Measurements from ENCODE around the gene EDEM2.

DNA sequence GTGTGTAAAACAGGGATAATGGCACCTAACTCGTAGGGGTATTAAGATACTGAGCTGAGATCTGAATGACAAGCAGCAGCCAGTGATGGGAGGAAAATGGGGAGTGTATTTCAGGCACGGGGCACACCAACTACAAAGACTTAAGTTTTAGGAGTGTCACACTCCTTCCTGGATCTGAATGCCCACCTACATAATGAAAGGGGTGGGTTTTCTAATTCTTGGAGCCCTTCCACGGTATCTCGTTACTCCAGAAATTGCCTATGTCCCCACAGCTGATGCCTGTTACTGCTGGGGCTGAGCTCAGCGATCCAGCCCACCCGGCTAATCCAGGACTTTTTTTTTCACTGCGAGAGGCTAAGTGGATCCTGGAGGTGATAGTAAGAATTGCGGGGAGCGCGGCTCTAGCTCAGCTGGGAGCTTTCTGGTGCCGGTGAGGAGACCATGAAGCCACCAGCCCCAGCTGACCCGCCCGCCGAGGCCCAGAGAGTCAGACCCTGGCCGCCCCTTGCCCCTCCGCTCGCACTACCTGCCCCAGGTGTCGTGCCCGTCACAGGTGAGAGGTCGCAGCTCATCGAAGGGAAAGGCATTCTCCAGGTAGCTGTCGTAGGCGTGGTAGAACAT is 727 bp downstream of the EDEM2 start:
- TF ChIP-seq, protein P1, sequence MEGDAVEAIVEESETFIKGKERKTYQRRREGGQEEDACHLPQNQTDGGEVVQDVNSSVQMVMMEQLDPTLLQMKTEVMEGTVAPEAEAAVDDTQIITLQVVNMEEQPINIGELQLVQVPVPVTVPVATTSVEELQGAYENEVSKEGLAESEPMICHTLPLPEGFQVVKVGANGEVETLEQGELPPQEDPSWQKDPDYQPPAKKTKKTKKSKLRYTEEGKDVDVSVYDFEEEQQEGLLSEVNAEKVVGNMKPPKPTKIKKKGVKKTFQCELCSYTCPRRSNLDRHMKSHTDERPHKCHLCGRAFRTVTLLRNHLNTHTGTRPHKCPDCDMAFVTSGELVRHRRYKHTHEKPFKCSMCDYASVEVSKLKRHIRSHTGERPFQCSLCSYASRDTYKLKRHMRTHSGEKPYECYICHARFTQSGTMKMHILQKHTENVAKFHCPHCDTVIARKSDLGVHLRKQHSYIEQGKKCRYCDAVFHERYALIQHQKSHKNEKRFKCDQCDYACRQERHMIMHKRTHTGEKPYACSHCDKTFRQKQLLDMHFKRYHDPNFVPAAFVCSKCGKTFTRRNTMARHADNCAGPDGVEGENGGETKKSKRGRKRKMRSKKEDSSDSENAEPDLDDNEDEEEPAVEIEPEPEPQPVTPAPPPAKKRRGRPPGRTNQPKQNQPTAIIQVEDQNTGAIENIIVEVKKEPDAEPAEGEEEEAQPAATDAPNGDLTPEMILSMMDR (IDR thresholded peaks at IDR 0.05): no peak
- no peak for TF ChIP-seq POLR2A (IDR thresholded peaks at IDR 0.05)

All from ovary (tissue), 3 donors.